IMR-90 (cell line): ENCODE measurements around the gene SLITRK1. TPM values are rescaled to one million over a fixed set of nuclear protein-coding genes. Genes with fewer than 3 reads are reported as not detected.

Source experiments
- ATAC-seq: fragments of 200-7000 bp; cut with Tn5 transposase; 2 replicates; pipeline ENCODE4 v1.9.1; 2020; ENCODE audit warnings: low read depth, mild to moderate bottlenecking, moderate library complexity
- BruUV-seq: library from RNA; stranded (reverse); fragments of 400-500 nt; replicated peaks from 2 replicates; lab custom pipeline; 2021; lab: Mats Ljungman, UMichigan
- CTCF ChIA-PET: fragments of 300-600 bp; formaldehyde crosslinking; extraction: SDS; loops from one replicate; lab custom pipeline; 2021; ENCODE audit warnings: antibody characterized with exemption; lab: Yijun Ruan, JAX
- POLR2A ChIA-PET: fragments of 300-600 bp; sonication (Branson Sonifier 250); formaldehyde crosslinking; loops from one replicate; lab custom pipeline; 2022; ENCODE audit warnings: antibody characterized with exemption; ENCODE audit not compliant: unreplicated experiment; lab: Charles Lee
- DNase-seq: peaks from one replicate; pipeline ENCODE4 v3.0.0; 2013
- H2AFZ ChIP-seq: replicated peaks from 2 replicates; pipeline ENCODE3; 2013; ENCODE audit warnings: low read length, mild to moderate bottlenecking; ENCODE audit not compliant: poor library complexity
- H2AK5ac ChIP-seq: 2 replicates; pipeline ENCODE4 v1.6.1; 2013; ENCODE audit warnings: low read depth, low read length, inconsistent platforms
- H2AK9ac ChIP-seq: replicated peaks from 2 replicates; pipeline ENCODE3; 2013; ENCODE audit warnings: mild to moderate bottlenecking, low read depth, low read length, moderate library complexity; ENCODE audit not compliant: poor library complexity
- H2BK120ac ChIP-seq: 2 replicates; pipeline ENCODE4 v1.6.1; 2013; ENCODE audit warnings: low read depth, low read length, inconsistent platforms
- H2BK15ac ChIP-seq: 3 replicates; pipeline ENCODE4 v1.6.1; 2013; ENCODE audit warnings: low read depth, low read length, inconsistent platforms
- H2BK20ac ChIP-seq: 2 replicates; pipeline ENCODE4 v1.6.1; 2013; ENCODE audit warnings: low read depth, mild to moderate bottlenecking, inconsistent platforms, low read length, moderate library complexity
- H2BK5ac ChIP-seq: 2 replicates; pipeline ENCODE4 v1.6.1; 2013; ENCODE audit warnings: mild to moderate bottlenecking, low read depth, low read length, inconsistent platforms; ENCODE audit not compliant: poor library complexity, severe bottlenecking
- H3K14ac ChIP-seq: replicated peaks from 2 replicates; pipeline ENCODE4 v1.6.1; 2013; ENCODE audit warnings: low read depth, low read length, inconsistent platforms
- H3K18ac ChIP-seq: 2 replicates; pipeline ENCODE4 v1.6.1; 2013; ENCODE audit warnings: low read depth, low read length, control low read depth
- H3K23ac ChIP-seq: 2 replicates; pipeline ENCODE4 v1.6.1; 2013; ENCODE audit warnings: low read depth, low read length, inconsistent platforms
- H3K27ac ChIP-seq: 2 replicates; pipeline ENCODE4 v1.5.1; 2013; ENCODE audit warnings: mild to moderate bottlenecking, control low read depth, low read length; ENCODE audit not compliant: insufficient read depth
- H3K27me3 ChIP-seq: 2 replicates; pipeline ENCODE4 v1.6.1; 2013; ENCODE audit warnings: low read length; ENCODE audit not compliant: control insufficient read depth, insufficient read depth
- H3K36me3 ChIP-seq: 2 replicates; pipeline ENCODE4 v1.6.1; 2013; ENCODE audit warnings: low read length, mixed read lengths; ENCODE audit not compliant: control insufficient read depth, insufficient read depth
- H3K4ac ChIP-seq: 2 replicates; pipeline ENCODE4 v1.6.1; 2013; ENCODE audit warnings: low read depth, low read length, inconsistent platforms
- H3K4me1 ChIP-seq: 2 replicates; pipeline ENCODE4 v1.6.1; 2013; ENCODE audit warnings: low read length, mixed read lengths; ENCODE audit not compliant: control insufficient read depth, insufficient read depth
- H3K4me2 ChIP-seq: 2 replicates; pipeline ENCODE4 v1.6.1; 2013; ENCODE audit warnings: low read depth, mild to moderate bottlenecking, control low read depth, low read length, moderate library complexity
- H3K4me3 ChIP-seq: 2 replicates; pipeline ENCODE4 v1.5.1; 2013; ENCODE audit warnings: low read depth, mild to moderate bottlenecking, control low read depth, low read length, moderate library complexity; ENCODE audit not compliant: insufficient read depth
- H3K56ac ChIP-seq: 2 replicates; pipeline ENCODE4 v1.6.1; 2013; ENCODE audit warnings: low read length, inconsistent platforms; ENCODE audit not compliant: insufficient read depth; ENCODE audit errors: extremely low read depth
- H3K79me1 ChIP-seq, 2 experiments: 2 replicates each; pipeline ENCODE4 v1.6.1; 2013; ENCODE audit warnings: low read length in 2 of 2, inconsistent platforms in 1 of 2, low read depth in 1 of 2
- H3K9ac ChIP-seq: 2 replicates; pipeline ENCODE4 v1.6.1; 2013; ENCODE audit warnings: low read depth, low read length, control low read depth
- H3K9me1 ChIP-seq: 2 replicates; pipeline ENCODE4 v1.6.1; 2013; ENCODE audit warnings: low read length, inconsistent platforms; ENCODE audit not compliant: insufficient read depth
- H3K9me3 ChIP-seq: 2 replicates; pipeline ENCODE4 v1.6.1; 2013; ENCODE audit warnings: low read length; ENCODE audit not compliant: control insufficient read depth, insufficient read depth
- H4K20me1 ChIP-seq: 2 replicates; pipeline ENCODE4 v1.6.1; 2013; ENCODE audit warnings: low read length, inconsistent platforms; ENCODE audit not compliant: insufficient read depth
- H4K5ac ChIP-seq: 2 replicates; pipeline ENCODE4 v1.6.1; 2013; ENCODE audit warnings: mild to moderate bottlenecking, low read depth, low read length, control low read depth
- H4K8ac ChIP-seq, 2 experiments: 2 replicates each; pipeline ENCODE4 v1.6.1; 2013; ENCODE audit warnings: low read depth in 2 of 2, low read length in 2 of 2, control low read depth in 1 of 2, inconsistent platforms in 1 of 2
- H4K91ac ChIP-seq: 2 replicates; pipeline ENCODE4 v1.6.1; 2013; ENCODE audit warnings: low read depth, low read length, inconsistent platforms; ENCODE audit not compliant: insufficient read depth
- POLR2A ChIP-seq: IDR thresholded peaks from 2 replicates; pipeline ENCODE4 v1.6.1; 2012; ENCODE audit warnings: mild to moderate bottlenecking, low read depth, low read length
- WGBS, 2 experiments: methylation state at CpG; one replicate each; pipeline versions ENCODE4 v1.1.5 to v1.1.7; 2013; ENCODE audit warnings: missing lambda C conversion rate in 2 of 2; ENCODE audit not compliant: insufficient read length in 1 of 2; ENCODE audit errors: extremely low coverage in 2 of 2; 5-methylcytosine and 5-hydroxymethylcytosine counted together
- dilution Hi-C: fragments of 300-500 bp; cut with HindIII; formaldehyde crosslinking; loops from one replicate; pipeline ENCODE4 v1.14.3; 2018; ENCODE audit warnings: low sequenced_read_pairs; ENCODE audit not compliant: unreplicated experiment
- in situ Hi-C: fragments of 300-500 bp; cut with MboI; formaldehyde crosslinking; loops from 3 replicates; pipeline ENCODE4 v1.14.3; 2019; ENCODE audit warnings: low sequenced_read_pairs, inconsistent platforms, mixed read lengths
- intact Hi-C: fragments of 100-400 bp; cut with micrococcal nuclease; formaldehyde crosslinking; loops from 2 replicates; pipeline ENCODE4 v1.10.0; 2022
- polyA plus RNA-seq, 3 experiments: library from polyadenylated mRNA; depleted of rRNA; stranded (reverse); fragments of >200 nt; gene quantifications; 2 replicates each; pipeline ENCODE4 v1.2.3, GENCODE V29; 2012; ENCODE audit warnings: low replicate concordance in 1 of 3
- total RNA-seq: library from RNA; depleted of rRNA; stranded (reverse); fragments of >200 nt; gene quantifications from 2 replicates; pipeline ENCODE4 v1.2.3, GENCODE V29; 2012

SLITRK1 gene
- total and polyA plus RNA-seq, 2 of the 4 experiments (the other 2 are of a cell fraction) = under 0.01 to 0.07 TPM

DNA sequence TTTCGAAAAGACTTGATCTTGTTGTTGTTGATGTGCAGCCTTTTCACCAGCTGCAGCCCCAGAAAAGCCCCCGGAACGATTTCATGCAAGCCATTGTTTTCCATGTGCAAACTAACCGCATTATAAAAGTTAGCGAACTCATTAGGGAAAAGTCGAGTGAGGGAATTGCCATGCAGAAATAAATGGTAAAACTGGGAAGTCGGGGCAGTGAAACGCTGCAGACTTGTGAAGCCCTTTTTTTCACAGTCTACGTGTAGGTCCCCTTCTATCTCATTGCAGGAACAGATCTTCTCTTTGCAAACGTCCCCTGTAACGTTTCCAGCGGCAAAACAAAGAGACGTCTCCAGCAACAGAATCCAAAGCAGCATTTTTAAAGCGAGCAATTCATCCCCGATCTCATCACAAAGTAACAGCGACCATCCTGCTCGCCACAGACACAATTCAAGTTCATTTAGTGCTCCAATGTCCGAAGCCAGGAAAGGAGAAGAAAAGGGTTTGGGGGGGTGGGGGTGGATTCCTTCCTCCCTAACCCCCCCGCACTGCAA, 1.1 kb downstream of the SLITRK1 start:
- ATAC-seq (no peak), DNase-seq (no peak)
- no TSS peak for BruUV-seq
- intact Hi-C loops = no loop called here
- POLR2A ChIA-PET = no interaction called here
- 0% methylated on average over 3 of the region's 19 CpGs; no CpG with 5 or more reads in 1 of the 2 experiments for WGBS, 2 experiments
- Histone ChIP-seq H2AK9ac (no peak overlapping the region), H3K14ac (no peak overlapping the region), H3K9ac (no peak overlapping the region), H3K4ac (no peak overlapping the region), H2BK20ac (no peak overlapping the region), H3K4me2 (no peak overlapping the region), H2BK15ac (no peak overlapping the region), H4K5ac (no peak overlapping the region), H2AFZ (no peak overlapping the region), H3K9me1 (no peaks in the 10 kb centered on the region), H2AK5ac (no peak overlapping the region), H3K9me3 (peaks cover 6% of the 10 kb centered on the region), H3K79me1 (no peaks in the 10 kb centered on the region), H4K8ac (no peak overlapping the region), H2BK120ac (no peak overlapping the region), H3K36me3 (no peaks in the 10 kb centered on the region), H4K20me1 (no peaks in the 10 kb centered on the region), H3K27ac (no peak overlapping the region), H3K18ac (no peak overlapping the region), H3K4me1 (no peaks in the 10 kb centered on the region), H3K27me3 (peaks cover 17% of the 10 kb centered on the region), H3K4me3 (no peak overlapping the region), H2BK5ac (no peak overlapping the region), H3K23ac (no peak overlapping the region), H4K91ac (no peak overlapping the region), H3K56ac (no peak overlapping the region)
- in situ Hi-C loops = no loop called here
- TF ChIP-seq POLR2A = no peak
- CTCF ChIA-PET = interaction anchor here (0.6 kb wide), 1 partner anchor 1172 kb away, joined by 3 read pairs; no protein-coding TSS in a partner anchor
- dilution Hi-C loops = no loop called here
